Chondrocyte (in vitro differentiated cells): Measurements from ENCODE around the gene CSNK1G2. TPM values are rescaled to one million over a fixed set of nuclear protein-coding genes. Genes with fewer than 3 reads are reported as not detected.

Experiments used
- DNase-seq: peaks from one replicate; pipeline ENCODE4 v3.0.0; 2021; ENCODE audit warnings: mixed read lengths, low spot score
- H3K27ac Mint-ChIP-seq: one replicate; pipeline ENCODE4 v1.8.0; 2021; ENCODE audit warnings: mild to moderate bottlenecking, moderate library complexity, mixed read lengths; ENCODE audit not compliant: unreplicated experiment
- H3K27me3 Mint-ChIP-seq: 2 replicates; pipeline ENCODE4 v1.8.0; 2021; ENCODE audit warnings: low read depth, mixed read lengths
- H3K36me3 Mint-ChIP-seq: 2 replicates; pipeline ENCODE4 v1.8.0; 2021; ENCODE audit warnings: low read depth, mixed read lengths
- H3K4me1 Mint-ChIP-seq: 2 replicates; pipeline ENCODE4 v1.8.0; 2021; ENCODE audit warnings: low read depth, mild to moderate bottlenecking, mixed read lengths
- H3K4me3 Mint-ChIP-seq: one replicate; pipeline ENCODE4 v1.8.0; 2021; ENCODE audit warnings: mild to moderate bottlenecking, moderate library complexity, mixed read lengths; ENCODE audit not compliant: unreplicated experiment
- H3K9me3 Mint-ChIP-seq: 2 replicates; pipeline ENCODE4 v1.8.0; 2021; ENCODE audit warnings: low read depth, mixed read lengths
- total RNA-seq: library from RNA; stranded (reverse); gene quantifications from 3 replicates; pipeline ENCODE4 v1.2.1, GENCODE V29; 2021
- TF ChIP-seq, protein P1 (sequence below): fragments of 200-600 bp; sonication (generic); IDR thresholded peaks from 2 replicates; pipeline ENCODE4 v1.5.0; 2021; ENCODE audit warnings: antibody characterized with exemption, mild to moderate bottlenecking, moderate library complexity

CSNK1G2 gene
- total RNA-seq, 1 donor from 2014 or later: 58.9 TPM

DNA sequence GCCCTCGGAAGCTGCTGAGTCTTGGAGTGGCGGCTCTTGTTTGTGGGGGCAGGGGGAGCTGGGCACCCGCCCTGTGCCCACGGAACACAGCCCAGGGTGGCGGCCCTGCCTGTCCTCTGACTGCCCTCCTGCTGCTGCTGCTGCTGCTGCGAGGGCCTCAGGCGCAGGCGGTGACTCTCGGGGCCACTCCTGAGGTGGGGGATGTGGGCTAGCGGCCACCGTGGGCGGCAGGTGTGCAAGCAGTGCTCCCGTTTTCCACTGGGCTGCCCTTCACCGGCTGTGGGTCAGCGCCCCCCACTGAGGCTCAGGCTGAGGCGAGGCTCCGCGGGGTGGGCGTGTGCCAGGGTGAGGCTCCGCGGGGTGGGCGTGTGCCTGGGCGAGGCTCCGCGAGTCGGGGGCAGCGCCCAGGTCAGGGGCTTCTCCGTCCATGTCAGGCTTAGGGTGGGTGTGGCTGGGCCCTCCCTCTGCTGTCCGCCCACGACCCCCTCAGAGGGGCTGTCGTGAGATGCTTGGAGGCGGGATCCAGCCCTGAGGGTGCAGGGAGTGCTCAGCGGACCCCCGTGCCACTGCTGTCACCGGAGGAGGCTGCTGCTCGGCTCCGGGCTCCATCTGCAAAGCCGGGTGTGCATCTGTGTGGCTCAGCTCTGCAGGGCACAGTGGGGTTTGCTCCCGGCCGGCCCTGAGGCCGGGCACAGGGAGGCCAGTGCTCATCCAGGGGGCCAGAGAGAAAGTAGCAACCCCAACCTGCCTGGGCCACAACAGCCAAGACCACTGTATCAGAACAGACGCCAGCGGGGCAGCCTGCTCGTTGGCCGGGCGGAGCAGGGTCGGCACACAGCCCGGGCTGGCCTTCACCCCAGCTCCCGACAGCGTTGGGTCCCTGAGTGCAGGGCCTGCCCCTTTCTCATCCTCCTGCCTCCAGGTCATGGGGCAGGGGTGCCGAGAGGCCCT lies 14.5 kb downstream of the CSNK1G2 start:
- TF ChIP-seq, protein P1, sequence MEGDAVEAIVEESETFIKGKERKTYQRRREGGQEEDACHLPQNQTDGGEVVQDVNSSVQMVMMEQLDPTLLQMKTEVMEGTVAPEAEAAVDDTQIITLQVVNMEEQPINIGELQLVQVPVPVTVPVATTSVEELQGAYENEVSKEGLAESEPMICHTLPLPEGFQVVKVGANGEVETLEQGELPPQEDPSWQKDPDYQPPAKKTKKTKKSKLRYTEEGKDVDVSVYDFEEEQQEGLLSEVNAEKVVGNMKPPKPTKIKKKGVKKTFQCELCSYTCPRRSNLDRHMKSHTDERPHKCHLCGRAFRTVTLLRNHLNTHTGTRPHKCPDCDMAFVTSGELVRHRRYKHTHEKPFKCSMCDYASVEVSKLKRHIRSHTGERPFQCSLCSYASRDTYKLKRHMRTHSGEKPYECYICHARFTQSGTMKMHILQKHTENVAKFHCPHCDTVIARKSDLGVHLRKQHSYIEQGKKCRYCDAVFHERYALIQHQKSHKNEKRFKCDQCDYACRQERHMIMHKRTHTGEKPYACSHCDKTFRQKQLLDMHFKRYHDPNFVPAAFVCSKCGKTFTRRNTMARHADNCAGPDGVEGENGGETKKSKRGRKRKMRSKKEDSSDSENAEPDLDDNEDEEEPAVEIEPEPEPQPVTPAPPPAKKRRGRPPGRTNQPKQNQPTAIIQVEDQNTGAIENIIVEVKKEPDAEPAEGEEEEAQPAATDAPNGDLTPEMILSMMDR: no peak
- no peaks in the 10 kb centered on the region for H3K9me3 Mint-ChIP-seq
- DNase-seq: no peak
- no peaks in the 10 kb centered on the region for H3K27me3 Mint-ChIP-seq
- H3K4me3 Mint-ChIP-seq: no peak overlapping the region
- no peak overlapping the region for H3K27ac Mint-ChIP-seq
- peaks cover 2% of the 10 kb centered on the region for H3K36me3 Mint-ChIP-seq
- no peaks in the 10 kb centered on the region for H3K4me1 Mint-ChIP-seq

DNA sequence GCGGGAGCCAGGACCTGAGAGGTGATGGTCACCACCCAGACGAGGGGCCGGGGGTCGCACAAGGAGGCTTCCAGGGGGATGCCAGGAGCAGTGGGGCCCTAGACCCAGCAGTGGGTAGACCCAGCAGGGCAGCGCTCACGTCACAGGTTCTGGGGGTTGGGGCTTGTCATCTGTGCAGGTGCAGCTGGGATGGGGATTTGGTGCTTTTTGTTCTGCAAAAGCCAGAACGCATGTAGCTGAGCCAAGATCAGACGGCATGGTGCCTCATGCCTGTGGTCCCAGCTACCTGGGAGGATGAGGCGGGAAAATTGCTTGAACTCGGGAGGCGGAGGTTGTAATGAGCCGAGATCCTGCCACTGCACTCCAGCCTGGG lies 15.1 kb downstream of the CSNK1G2 start:
- Mint-ChIP-seq H3K4me3 (no peak overlapping the region), H3K27me3 (no peaks in the 10 kb centered on the region), H3K4me1 (no peaks in the 10 kb centered on the region), H3K27ac (no peak overlapping the region), H3K36me3 (peaks cover 2% of the 10 kb centered on the region), H3K9me3 (no peaks in the 10 kb centered on the region)
- no peak for DNase-seq
- TF ChIP-seq, protein P1: no peak

DNA sequence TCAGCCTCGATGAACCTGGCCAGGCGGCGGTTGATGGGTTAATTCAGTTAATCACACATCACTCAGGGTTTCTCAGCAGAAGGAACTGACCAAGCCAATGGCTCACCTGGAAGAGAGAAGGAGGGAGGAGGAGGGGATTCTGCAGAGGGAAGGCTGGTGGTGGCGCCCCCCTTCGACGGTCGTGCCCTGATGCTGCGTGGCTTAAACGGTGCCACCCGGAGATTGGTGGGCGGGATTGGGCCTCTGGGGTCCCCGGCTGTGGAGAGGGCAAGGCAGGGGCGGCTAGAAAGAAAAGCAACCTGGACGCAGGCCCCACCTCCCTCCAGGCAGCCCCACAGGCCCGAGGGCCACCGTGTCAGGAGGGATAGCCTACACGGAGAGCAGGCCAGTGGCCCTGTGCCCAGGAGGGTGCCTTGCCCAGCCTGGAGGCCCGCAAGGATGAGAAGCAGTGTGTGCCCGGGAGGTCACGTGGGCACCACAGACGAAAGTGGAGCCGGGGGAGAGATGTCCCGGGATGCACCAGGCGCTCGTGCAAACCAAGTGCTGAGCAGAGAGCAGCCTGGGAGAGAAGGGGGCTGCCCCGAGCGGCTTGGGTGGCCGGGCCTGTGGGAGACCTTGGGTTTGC lies 16.0 kb downstream of the CSNK1G2 start:
- Mint-ChIP-seq H3K4me3 (no peak overlapping the region), H3K4me1 (peaks cover 4% of the 10 kb centered on the region), H3K27ac (no peak overlapping the region), H3K27me3 (no peaks in the 10 kb centered on the region), H3K36me3 (peaks cover 2% of the 10 kb centered on the region), H3K9me3 (no peaks in the 10 kb centered on the region)
- no peak for DNase-seq
- TF ChIP-seq, protein P1: no peak

DNA sequence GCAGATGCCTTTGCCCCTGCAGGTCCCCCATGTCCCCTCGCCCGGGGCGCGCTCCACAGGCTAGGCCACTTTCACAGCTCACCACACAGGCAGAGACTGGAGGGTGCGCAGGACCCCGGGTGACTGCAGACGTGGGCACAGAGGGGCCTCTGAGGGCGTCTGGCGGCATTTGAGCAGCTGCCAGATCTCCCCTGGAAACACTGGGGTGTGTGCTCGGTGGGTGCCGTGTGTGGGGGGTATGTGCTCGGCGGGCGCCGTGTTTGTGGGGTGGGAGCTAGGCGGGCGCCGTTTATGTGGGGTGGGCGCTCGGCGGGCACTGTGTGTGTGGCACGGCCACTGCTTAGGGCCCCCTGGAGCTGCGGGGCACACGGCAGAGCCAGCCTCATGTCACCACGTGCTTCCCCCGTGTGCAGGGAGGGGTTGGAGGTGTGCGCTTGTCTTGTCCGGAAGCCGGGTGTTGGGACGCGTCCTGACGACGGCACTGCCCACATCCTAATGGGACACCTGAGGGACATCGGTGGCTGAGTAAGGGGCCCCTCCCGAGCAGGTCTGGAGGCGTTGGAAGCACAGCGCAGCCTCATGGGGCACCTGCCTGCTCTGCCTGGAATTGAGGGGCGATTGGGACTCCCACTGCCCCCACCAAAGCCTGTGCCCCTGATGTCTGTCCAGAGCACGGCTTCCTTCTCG lies 16.7 kb downstream of the CSNK1G2 start:
- no peaks in the 10 kb centered on the region for H3K9me3 Mint-ChIP-seq
- no peak for DNase-seq
- H3K27me3 Mint-ChIP-seq: no peaks in the 10 kb centered on the region
- peaks cover 4% of the 10 kb centered on the region for H3K4me1 Mint-ChIP-seq
- no peak overlapping the region for H3K4me3 Mint-ChIP-seq
- H3K36me3 Mint-ChIP-seq: no peaks in the 10 kb centered on the region
- TF ChIP-seq, protein P1: no peak
- H3K27ac Mint-ChIP-seq: no peak overlapping the region

DNA sequence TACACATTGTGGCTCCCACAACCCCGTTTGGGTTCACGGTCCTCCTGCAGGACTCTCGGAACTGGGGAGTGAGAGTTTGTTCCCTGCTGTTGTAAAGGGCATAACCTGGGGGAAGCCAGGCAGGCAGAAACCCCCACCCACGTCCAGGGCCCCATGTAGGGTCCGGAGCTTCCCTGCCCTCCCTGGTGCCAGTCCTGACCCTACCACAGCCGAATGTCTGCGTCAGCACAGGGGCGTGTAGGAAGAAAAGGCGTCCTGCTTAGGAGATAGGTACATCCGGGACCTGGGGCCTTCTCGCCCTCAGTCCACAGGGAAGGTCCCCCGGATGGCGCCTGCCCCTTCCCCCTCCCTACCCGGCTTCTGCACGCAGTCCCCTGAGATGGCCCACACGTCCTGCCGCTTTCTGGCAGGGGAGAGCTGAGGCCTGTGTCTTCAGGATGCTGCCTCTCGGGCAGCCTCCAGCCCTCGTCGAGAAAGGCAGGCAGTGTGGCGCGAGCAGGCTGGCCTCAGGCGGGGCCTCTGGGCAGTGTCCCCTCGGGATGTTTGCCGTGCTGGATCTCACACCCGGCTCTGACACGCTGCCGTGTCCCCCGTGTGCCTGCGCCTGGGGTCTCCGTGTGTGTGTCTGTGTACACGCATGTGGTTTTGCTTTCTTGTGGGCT lies 19.1 kb downstream of the CSNK1G2 start:
- H3K4me3 Mint-ChIP-seq: no peak overlapping the region
- H3K9me3 Mint-ChIP-seq: no peaks in the 10 kb centered on the region

More for the DNA sequence above, 19.1 kb downstream of the CSNK1G2 start:
- Mint-ChIP-seq H3K4me1 (peaks cover 4% of the 10 kb centered on the region), H3K27ac (no peak overlapping the region), H3K27me3 (no peaks in the 10 kb centered on the region), H3K36me3 (no peaks in the 10 kb centered on the region)
- no peak for DNase-seq
- TF ChIP-seq, protein P1: no peak
